Measurements from ENCODE around the gene PSME3IP1. TPM values are rescaled to one million over a fixed set of nuclear protein-coding genes. Genes with fewer than 3 reads are reported as not detected.

The PSME3IP1 gene
- total and polyA plus RNA-seq, 5 donors: 57.8 to 68.7 (median 64.5) TPM

- Histone ChIP-seq H3K27me3 (ENCODE audit: control insufficient read depth, insufficient read depth) (no peaks in the 10 kb centered on the region), H3K9me3 (ENCODE audit: control insufficient read depth, low read length) (no peaks in the 10 kb centered on the region), H3K4me1 (ENCODE audit: control insufficient read depth, insufficient read depth, low read length) (peaks cover 8% of the 10 kb centered on the region), H3K27ac (ENCODE audit: low read length) (no peak overlapping the region), H3K4me3 (ENCODE audit: low read length) (no peak overlapping the region)
- WGBS: 11% methylated on average over 4 of the region's 4 CpGs
- intact Hi-C loops (cut with DNase I): loop anchor here in 3 of 4 donors (5.0 kb wide), 2 partner anchors 76 to 86 kb away; partner anchors contain the start of gene CPNE2 (in 1 of the 3)
- no peak for DNase-seq
- peak; percentile 62 to 87 for ATAC-seq
Measured at GRCh38 chr16:57167953-57168352, 17.9 kb downstream of the PSME3IP1 start.

- intact Hi-C loops (cut with DNase I): loop anchor here in 3 of 4 donors (5.0 kb wide), 2 partner anchors 75 to 85 kb away; partner anchors contain the start of gene CPNE2 (in 1 of the 3)
- ATAC-seq: no peak
- 46% methylated on average over 3 of the region's 3 CpGs for WGBS
Measured at GRCh38 chr16:57167538-57167937, 18.3 kb downstream of the PSME3IP1 start.

GRCh38 chr16:57166951-57167350 lies 18.9 kb downstream of the PSME3IP1 start:
- no peak overlapping the region for H3K4me3 ChIP-seq (ENCODE audit: low read length)
- H3K27ac ChIP-seq (ENCODE audit: low read length): no peak overlapping the region
- H3K27me3 ChIP-seq (ENCODE audit: control insufficient read depth, insufficient read depth): no peaks in the 10 kb centered on the region
- peak; percentile 71 to 88 for ATAC-seq
- intact Hi-C loops (cut with DNase I): loop anchor here in 3 of 4 donors (5.0 kb wide), 2 partner anchors 75 to 85 kb away; partner anchors contain the start of gene CPNE2 (in 1 of the 3)
- peaks cover 8% of the 10 kb centered on the region for H3K4me1 ChIP-seq (ENCODE audit: control insufficient read depth, insufficient read depth, low read length)
- peak in 1 of 3 donors; percentile 55 for DNase-seq
- WGBS: 51% methylated on average over 7 of the region's 7 CpGs
- H3K9me3 ChIP-seq (ENCODE audit: control insufficient read depth, low read length): no peaks in the 10 kb centered on the region

More at GRCh38 chr16:57167538-57167937, 18.3 kb downstream of the PSME3IP1 start:
- H3K4me3 ChIP-seq (ENCODE audit: low read length): no peak overlapping the region
- no peaks in the 10 kb centered on the region for H3K9me3 ChIP-seq (ENCODE audit: control insufficient read depth, low read length)
- DNase-seq: no peak
- H3K27me3 ChIP-seq (ENCODE audit: control insufficient read depth, insufficient read depth): no peaks in the 10 kb centered on the region
- H3K4me1 ChIP-seq (ENCODE audit: control insufficient read depth, insufficient read depth, low read length): peaks cover 8% of the 10 kb centered on the region
- no peak overlapping the region for H3K27ac ChIP-seq (ENCODE audit: low read length)

- no peak overlapping the region for H3K27ac ChIP-seq (ENCODE audit: low read length)
- H3K9me3 ChIP-seq (ENCODE audit: control insufficient read depth, low read length): no peaks in the 10 kb centered on the region
- H3K4me1 ChIP-seq (ENCODE audit: control insufficient read depth, insufficient read depth, low read length): peaks cover 8% of the 10 kb centered on the region
- no peaks in the 10 kb centered on the region for H3K27me3 ChIP-seq (ENCODE audit: control insufficient read depth, insufficient read depth)
- H3K4me3 ChIP-seq (ENCODE audit: low read length): no peak overlapping the region
- DNase-seq (no peak), ATAC-seq (no peak)
- intact Hi-C loops (cut with DNase I): loop anchor here in 3 of 4 donors (5.0 kb wide), 2 partner anchors 74 to 84 kb away; partner anchors contain the start of gene CPNE2 (in 1 of the 3)
Measured at GRCh38 chr16:57166451-57166850, 19.4 kb downstream of the PSME3IP1 start.

- intact Hi-C loops (cut with DNase I): loop anchor here in 3 of 4 donors (5.0 kb wide), 2 partner anchors 74 to 84 kb away; partner anchors contain the start of gene CPNE2 (in 1 of the 3)
- no peaks in the 10 kb centered on the region for H3K27me3 ChIP-seq (ENCODE audit: control insufficient read depth, insufficient read depth)
- ATAC-seq (no peak), DNase-seq (no peak)
- no peaks in the 10 kb centered on the region for H3K9me3 ChIP-seq (ENCODE audit: control insufficient read depth, low read length)
- no peak overlapping the region for H3K4me3 ChIP-seq (ENCODE audit: low read length)
- peaks cover 8% of the 10 kb centered on the region for H3K4me1 ChIP-seq (ENCODE audit: control insufficient read depth, insufficient read depth, low read length)
- 92% methylated on average over 3 of the region's 3 CpGs for WGBS
- H3K27ac ChIP-seq (ENCODE audit: low read length): no peak overlapping the region
Measured at GRCh38 chr16:57165938-57166337, 19.9 kb downstream of the PSME3IP1 start.

- WGBS: 89% methylated on average over 5 of the region's 5 CpGs
- intact Hi-C loops (cut with DNase I): loop anchor here in 3 of 4 donors (5.0 kb wide), 2 partner anchors 73 to 83 kb away; partner anchors contain the start of gene CPNE2 (in 1 of the 3)
- DNase-seq: no peak
- Histone ChIP-seq H3K4me3 (ENCODE audit: low read length) (no peak overlapping the region), H3K27me3 (ENCODE audit: control insufficient read depth, insufficient read depth) (no peaks in the 10 kb centered on the region), H3K9me3 (ENCODE audit: control insufficient read depth, low read length) (no peaks in the 10 kb centered on the region), H3K4me1 (ENCODE audit: control insufficient read depth, insufficient read depth, low read length) (peaks cover 8% of the 10 kb centered on the region), H3K27ac (ENCODE audit: low read length) (no peak overlapping the region)
- no peak for ATAC-seq
Measured at GRCh38 chr16:57165483-57165882, 20.4 kb downstream of the PSME3IP1 start.

- DNase-seq: no peak
- 67% methylated on average over 1 of the region's 1 CpG for whole genome bisulfite sequencing
- Histone ChIP-seq H3K4me1 (ENCODE audit: control insufficient read depth, insufficient read depth, low read length) (peaks cover 8% of the 10 kb centered on the region), H3K4me3 (ENCODE audit: low read length) (no peak overlapping the region), H3K27ac (ENCODE audit: low read length) (no peak overlapping the region), H3K9me3 (ENCODE audit: control insufficient read depth, low read length) (no peaks in the 10 kb centered on the region), H3K27me3 (ENCODE audit: control insufficient read depth, insufficient read depth) (no peaks in the 10 kb centered on the region)
- no peak for ATAC-seq
- intact Hi-C loops (cut with DNase I): no loop called here
Measured at GRCh38 chr16:57163842-57164241, 22.0 kb downstream of the PSME3IP1 start.

GRCh38 chr16:57159447-57159846 lies 26.4 kb downstream of the PSME3IP1 start:
- ATAC-seq (no peak), DNase-seq (no peak)
- Histone ChIP-seq H3K27me3 (ENCODE audit: control insufficient read depth, insufficient read depth) (no peaks in the 10 kb centered on the region), H3K4me1 (ENCODE audit: control insufficient read depth, insufficient read depth, low read length) (no peaks in the 10 kb centered on the region), H3K27ac (ENCODE audit: low read length) (no peak overlapping the region), H3K9me3 (ENCODE audit: control insufficient read depth, low read length) (no peaks in the 10 kb centered on the region), H3K4me3 (ENCODE audit: low read length) (no peak overlapping the region)
- intact Hi-C loops (cut with DNase I): loop anchor here in 1 of 4 donors (10.0 kb wide), 1 partner anchor 65 kb away; the partner anchor contains the start of gene CPNE2
- WGBS: 71% methylated on average over 4 of the region's 4 CpGs

GRCh38 chr16:57157533-57157932 lies 28.3 kb downstream of the PSME3IP1 start:
- ATAC-seq (no peak), DNase-seq (no peak)
- no peaks in the 10 kb centered on the region for H3K9me3 ChIP-seq (ENCODE audit: control insufficient read depth, low read length)
- no peaks in the 10 kb centered on the region for H3K4me1 ChIP-seq (ENCODE audit: control insufficient read depth, insufficient read depth, low read length)
- no peak overlapping the region for H3K4me3 ChIP-seq (ENCODE audit: low read length)
- H3K27ac ChIP-seq (ENCODE audit: low read length): no peak overlapping the region
- no peaks in the 10 kb centered on the region for H3K27me3 ChIP-seq (ENCODE audit: control insufficient read depth, insufficient read depth)
- 98% methylated on average over 1 of the region's 1 CpG for WGBS
- intact Hi-C loops (cut with DNase I): loop anchor here in 1 of 4 donors (10.0 kb wide), 1 partner anchor 63 kb away; the partner anchor contains the start of gene CPNE2

- Histone ChIP-seq H3K4me3 (ENCODE audit: low read length) (no peak overlapping the region), H3K9me3 (ENCODE audit: control insufficient read depth, low read length) (no peaks in the 10 kb centered on the region), H3K27ac (ENCODE audit: low read length) (no peak overlapping the region), H3K4me1 (ENCODE audit: control insufficient read depth, insufficient read depth, low read length) (no peaks in the 10 kb centered on the region), H3K27me3 (ENCODE audit: control insufficient read depth, insufficient read depth) (no peaks in the 10 kb centered on the region)
- DNase-seq (no peak), ATAC-seq (peak in 1 of 2 donors; percentile 59)
- intact Hi-C loops (cut with DNase I): loop anchor here in 1 of 4 donors (10.0 kb wide), 1 partner anchor 62 kb away; the partner anchor contains the start of gene CPNE2
- 58% methylated on average over 4 of the region's 4 CpGs for WGBS
Measured at GRCh38 chr16:57156351-57156703, 29.5 kb downstream of the PSME3IP1 start.

- H3K9me3 ChIP-seq (ENCODE audit: control insufficient read depth, low read length): no peaks in the 10 kb centered on the region
- WGBS: 84% methylated on average over 6 of the region's 6 CpGs
- H3K4me3 ChIP-seq (ENCODE audit: low read length): no peak overlapping the region
- no peaks in the 10 kb centered on the region for H3K4me1 ChIP-seq (ENCODE audit: control insufficient read depth, insufficient read depth, low read length)
- no peak overlapping the region for H3K27ac ChIP-seq (ENCODE audit: low read length)
- intact Hi-C loops (cut with DNase I): loop anchor here in 1 of 4 donors (10.0 kb wide), 1 partner anchor 61 kb away; the partner anchor contains the start of gene CPNE2
- DNase-seq (no peak), ATAC-seq (no peak)
- H3K27me3 ChIP-seq (ENCODE audit: control insufficient read depth, insufficient read depth): no peaks in the 10 kb centered on the region
Measured at GRCh38 chr16:57155702-57156350, 30.0 kb downstream of the PSME3IP1 start.
